ENCODE data around the gene LRCH3. TPM values are rescaled to one million over a fixed set of nuclear protein-coding genes. Genes with fewer than 3 reads are reported as not detected.
A peak's percentile ranks its signal among the peaks of the same experiment; 100 is the strongest.
"Not testable (repeated sequence)": the region's sequence is repeated elsewhere in the genome, so short reads cannot be mapped to it uniquely, and the experiment has no call there.

The LRCH3 gene
- total RNA-seq, 1 experiment from 2014 or later = 56.4 TPM

GRCh38 chr3:197883541-197883940 lies 92.5 kb downstream of the LRCH3 start:
- H2AFZ ChIP-seq (ENCODE audit: low read length) = no peak overlapping the region
- WGBS (ENCODE audit: extremely low coverage, insufficient read length, low lambda C conversion rate) = no CpG with 5 or more reads among the region's 5 CpGs
- H3K79me2 ChIP-seq (ENCODE audit: insufficient read depth, low read length) = no peaks in the 10 kb centered on the region
- peaks cover 3% of the 10 kb centered on the region; the same call in 1 of the 2 replicates for H3K27me3 Mint-ChIP-seq (ENCODE audit: low read depth)
- no peak overlapping the region for H3K4ac ChIP-seq (ENCODE audit: low read depth, low read length)
- H3K23me2 ChIP-seq (ENCODE audit: insufficient read length, low read depth, low read length, poor library complexity, severe bottlenecking) = no peaks in the 10 kb centered on the region
- no peak overlapping the region for H3T11ph ChIP-seq (ENCODE audit: low read length)
- no peak overlapping the region for H3K14ac ChIP-seq (ENCODE audit: insufficient read depth, low read length)
- peak overlapping the region in 1 of 3 experiments; percentile 8; a peak in 3 of 7 replicates for H3K27ac Mint-ChIP-seq
- peaks cover 18 to 39% (median 32%) of the 10 kb centered on the region in 3 experiments for H3K36me3 Mint-ChIP-seq (ENCODE audit: insufficient read depth in 1 of 3, low read depth in 3 of 3)
- no peak overlapping the region for H2AK5ac ChIP-seq (ENCODE audit: insufficient read length, low read length)
- H2BK12ac ChIP-seq (ENCODE audit: insufficient read length, low read depth, low read length) = no peak overlapping the region
- no peak overlapping the region for H3K4me3 Mint-ChIP-seq
- no peak overlapping the region for H3K4me2 ChIP-seq (ENCODE audit: insufficient read depth, insufficient read length, low read length)
- H4K8ac ChIP-seq (replicated peaks; ENCODE audit: insufficient read length, low read depth, low read length) = no peak overlapping the region
- no peak overlapping the region for H3K23ac ChIP-seq (ENCODE audit: insufficient read length, low read depth, low read length)
- no peaks in the 10 kb centered on the region for H4K20me1 ChIP-seq (ENCODE audit: control insufficient read depth, insufficient read depth, insufficient read length)
- H2BK5ac ChIP-seq (ENCODE audit: insufficient read length, low read length) = no peak overlapping the region
- H3K56ac ChIP-seq (ENCODE audit: insufficient read length, low read depth, low read length) = no peak overlapping the region
- H3K4me1 ChIP-seq (ENCODE audit: insufficient read depth, low read length) = peaks cover 8% of the 10 kb centered on the region; the same call in 1 of the 2 replicates
- no peak for DNase-seq
- no peak overlapping the region for H2BK15ac ChIP-seq (ENCODE audit: low read depth, low read length)
- no peak overlapping the region for H3K18ac ChIP-seq (ENCODE audit: insufficient read length, low read depth, low read length)
- no peak for TF ChIP-seq CTCF (conservative IDR thresholded peaks at IDR 0.05)
- no peak overlapping the region for H2BK20ac ChIP-seq (ENCODE audit: low read depth, low read length, poor library complexity, severe bottlenecking)
- no peak overlapping the region for H4K5ac ChIP-seq (ENCODE audit: insufficient read length, low read depth, low read length)
- H3K27ac ChIP-seq (ENCODE audit: insufficient read length, low read depth, low read length) = no peak overlapping the region
- H3K27me3 ChIP-seq (ENCODE audit: insufficient read depth, low read length) = no peaks in the 10 kb centered on the region; the same call in 1 of the 2 replicates
- H3K9ac ChIP-seq (ENCODE audit: extremely low read depth, insufficient read length, low read length) = no peak overlapping the region
- H2BK120ac ChIP-seq (ENCODE audit: low read depth, low read length, poor library complexity, severe bottlenecking) = no peak overlapping the region
- no peak overlapping the region for H4K91ac ChIP-seq (ENCODE audit: insufficient read length, low read depth, low read length)
- peaks cover 2 to 8% of the 10 kb centered on the region in 2 experiments; a peak in 2 of 5 replicates for H3K9me3 Mint-ChIP-seq
- H3K9me3 ChIP-seq (ENCODE audit: control insufficient read depth, low read depth, low read length) = no peaks in the 10 kb centered on the region
- H3K4me1 Mint-ChIP-seq = peaks cover 40 to 45% of the 10 kb centered on the region in 2 experiments
- H3K79me1 ChIP-seq (ENCODE audit: insufficient read depth, low read depth, low read length, poor library complexity, severe bottlenecking) = no peaks in the 10 kb centered on the region

GRCh38 chr3:197884330-197884729 lies 93.3 kb downstream of the LRCH3 start:
- H3K56ac ChIP-seq (ENCODE audit: insufficient read length, low read depth, low read length); H2AK5ac ChIP-seq (ENCODE audit: insufficient read length, low read length); H3K79me2 ChIP-seq (ENCODE audit: insufficient read depth, low read length); H4K5ac ChIP-seq (ENCODE audit: insufficient read length, low read depth, low read length); H3K18ac ChIP-seq (ENCODE audit: insufficient read length, low read depth, low read length); H3K9me3 ChIP-seq (ENCODE audit: control insufficient read depth, low read depth, low read length); H3K23me2 ChIP-seq (ENCODE audit: insufficient read length, low read depth, low read length, poor library complexity, severe bottlenecking); H2BK5ac ChIP-seq (ENCODE audit: insufficient read length, low read length); H3K9ac ChIP-seq (ENCODE audit: extremely low read depth, insufficient read length, low read length); H4K91ac ChIP-seq (ENCODE audit: insufficient read length, low read depth, low read length); H3K27me3 ChIP-seq (ENCODE audit: insufficient read depth, low read length); DNase-seq; H3K4me3 Mint-ChIP-seq; H3K4ac ChIP-seq (ENCODE audit: low read depth, low read length); H2BK12ac ChIP-seq (ENCODE audit: insufficient read length, low read depth, low read length); H3K27me3 Mint-ChIP-seq (ENCODE audit: low read depth); H4K20me1 ChIP-seq (ENCODE audit: control insufficient read depth, insufficient read depth, insufficient read length); H3T11ph ChIP-seq (ENCODE audit: low read length); H3K9me3 Mint-ChIP-seq; H2BK15ac ChIP-seq (ENCODE audit: low read depth, low read length); H4K8ac ChIP-seq (replicated peaks; ENCODE audit: insufficient read length, low read depth, low read length); H3K27ac Mint-ChIP-seq; H3K79me1 ChIP-seq (ENCODE audit: insufficient read depth, low read depth, low read length, poor library complexity, severe bottlenecking); H3K4me2 ChIP-seq (ENCODE audit: insufficient read depth, insufficient read length, low read length); H2AFZ ChIP-seq (ENCODE audit: low read length); H3K14ac ChIP-seq (ENCODE audit: insufficient read depth, low read length); H3K4me1 ChIP-seq (ENCODE audit: insufficient read depth, low read length); H3K27ac ChIP-seq (ENCODE audit: insufficient read length, low read depth, low read length); H2BK20ac ChIP-seq (ENCODE audit: low read depth, low read length, poor library complexity, severe bottlenecking); H2BK120ac ChIP-seq (ENCODE audit: low read depth, low read length, poor library complexity, severe bottlenecking); H3K23ac ChIP-seq (ENCODE audit: insufficient read length, low read depth, low read length): not testable (repeated sequence)
- H3K36me3 Mint-ChIP-seq (ENCODE audit: insufficient read depth in 1 of 3, low read depth in 3 of 3) = peaks cover 11 to 32% (median 27%) of the 10 kb centered on the region in 3 experiments
- WGBS (ENCODE audit: extremely low coverage, insufficient read length, low lambda C conversion rate) = no CpG with 5 or more reads among the region's 17 CpGs
- H3K4me1 Mint-ChIP-seq = peaks cover 47 to 52% of the 10 kb centered on the region in 2 experiments
